Activated CD8-positive, alpha-beta memory T cell treated with anti-CD3 and anti-CD28 coated beads for 24 hours (primary cell): ENCODE results near the gene FOXO4.

Experiments
- DNase-seq: peaks from one replicate; pipeline ENCODE4 v3.0.0-alpha.2; 2020

Gene FOXO4

GRCh38 chrX:71099736-71100135 is 4.1 kb downstream of the FOXO4 start:
- DNase-seq, result no peak

- DNase-seq, result no peak
These were observed 5.2 kb downstream of the FOXO4 start for GRCh38 chrX:71100581-71101505.

- DNase-seq, result no peak
These were observed 6.6 kb downstream of the FOXO4 start for GRCh38 chrX:71102292-71102691.

GRCh38 chrX:71103110-71103983 is 7.7 kb downstream of the FOXO4 start:
- peak; percentile 80 for DNase-seq

GRCh38 chrX:71105628-71106027 is 10.0 kb downstream of the FOXO4 start:
- no peak for DNase-seq

GRCh38 chrX:71106427-71106826 is 10.8 kb downstream of the FOXO4 start, which contains the start of gene CXorf65:
Gene CXorf65, minus strand, starts transcription at chrX:71106740. Its CDS starts 184 bp downstream, at chrX:71106556.
- no peak for DNase-seq

GRCh38 chrX:71107245-71107644 is 11.6 kb downstream of the FOXO4 start:
- DNase-seq, result no peak

- peak; percentile 65 for DNase-seq
These were observed 12.2 kb downstream of the FOXO4 start for GRCh38 chrX:71107762-71108360.

- no peak for DNase-seq
These were observed 13.4 kb downstream of the FOXO4 start for GRCh38 chrX:71109051-71109450.

- peak; percentile 80 for DNase-seq
These were observed 15.6 kb downstream of the FOXO4 start, which contains the start of gene IL2RG for GRCh38 chrX:71111141-71111843. Gene IL2RG, minus strand, starts transcription at chrX:71111577. Its CDS starts 38 bp downstream, at chrX:71111539.

GRCh38 chrX:71111921-71112431 is 16.3 kb downstream of the FOXO4 start:
- DNase-seq, result no peak

- no peak for DNase-seq
These were observed 21.7 kb downstream of the FOXO4 start for GRCh38 chrX:71117358-71117757.

- DNase-seq, result peak; percentile 91
These were observed 22.7 kb downstream of the FOXO4 start, which contains the start of gene MED12 for GRCh38 chrX:71118032-71118984. Gene MED12, plus strand, starts transcription at chrX:71118596. Its CDS starts 159 bp downstream, at chrX:71118755.

GRCh38 chrX:71118985-71119535 is 23.4 kb downstream of the FOXO4 start:
- no peak for DNase-seq

GRCh38 chrX:71128166-71128833 is 32.6 kb downstream of the FOXO4 start:
- no peak for DNase-seq

GRCh38 chrX:71128915-71129765 is 33.5 kb downstream of the FOXO4 start:
- peak; percentile 89 for DNase-seq

GRCh38 chrX:71131510-71131909 is 35.9 kb downstream of the FOXO4 start:
- DNase-seq, result no peak

GRCh38 chrX:71140440-71140839 is 44.8 kb downstream of the FOXO4 start:
- DNase-seq, result no peak

GRCh38 chrX:71143508-71143907 is 47.9 kb downstream of the FOXO4 start:
- no peak for DNase-seq
